Esophagus (tissue), 2 donors: ENCODE results near the gene EPB41L2. TPM values are rescaled to one million over a fixed set of nuclear protein-coding genes. Genes with fewer than 3 reads are reported as not detected.

Experiments
- H3K27ac ChIP-seq, 2 donors: one replicate each; pipeline ENCODE4 v1.5.1; 2013; ENCODE audit warnings: low read depth in 2 of 2, mild to moderate bottlenecking in 2 of 2, inconsistent platforms in 1 of 2, low read length in 1 of 2, moderate library complexity in 1 of 2
- H3K27me3 ChIP-seq, 2 donors: one replicate each; pipeline ENCODE4 v1.6.1; 2013; ENCODE audit warnings: low read length in 2 of 2, control low read depth in 1 of 2, mild to moderate bottlenecking in 1 of 2; ENCODE audit not compliant: insufficient read depth in 2 of 2, control insufficient read depth in 1 of 2
- H3K36me3 ChIP-seq, 2 donors: one replicate each; pipeline ENCODE4 v1.6.1; 2013; ENCODE audit warnings: low read length in 1 of 2; ENCODE audit not compliant: control insufficient read depth in 2 of 2, insufficient read depth in 2 of 2
- H3K4me1 ChIP-seq, 2 donors: one replicate each; pipeline ENCODE4 v1.6.1; 2013; ENCODE audit warnings: low read length in 1 of 2; ENCODE audit not compliant: control insufficient read depth in 2 of 2, insufficient read depth in 2 of 2
- H3K4me3 ChIP-seq, 2 donors: one replicate each; pipeline ENCODE4 v1.5.1; 2013; ENCODE audit warnings: low read length in 2 of 2, mild to moderate bottlenecking in 2 of 2, low read depth in 1 of 2, moderate library complexity in 1 of 2
- H3K9me3 ChIP-seq, 2 donors: one replicate each; pipeline ENCODE4 v1.6.1; 2013; ENCODE audit warnings: mild to moderate bottlenecking in 2 of 2, low read depth in 1 of 2, low read length in 1 of 2, moderate library complexity in 1 of 2; ENCODE audit not compliant: control insufficient read depth in 2 of 2, insufficient read depth in 1 of 2
- WGBS, 2 donors: extraction: QIAGEN DNeasy Blood & Tissue Kit; methylation state at CpG; one replicate each; pipeline ENCODE4 v1.1.7; 2013; 5-methylcytosine and 5-hydroxymethylcytosine counted together
- polyA plus RNA-seq, 2 donors: library from polyadenylated mRNA; stranded (reverse); fragments of 200-250 nt; gene quantifications; one replicate each; pipeline ENCODE4 v1.2.3, GENCODE V29; 2013
- donor health status: healthy with polysubstance abuse.
- donor health status: Bipolar disorder and iron deficiency.

Gene EPB41L2
- polyA plus RNA-seq, 2 donors = 6.7 to 7.8 TPM

DNA sequence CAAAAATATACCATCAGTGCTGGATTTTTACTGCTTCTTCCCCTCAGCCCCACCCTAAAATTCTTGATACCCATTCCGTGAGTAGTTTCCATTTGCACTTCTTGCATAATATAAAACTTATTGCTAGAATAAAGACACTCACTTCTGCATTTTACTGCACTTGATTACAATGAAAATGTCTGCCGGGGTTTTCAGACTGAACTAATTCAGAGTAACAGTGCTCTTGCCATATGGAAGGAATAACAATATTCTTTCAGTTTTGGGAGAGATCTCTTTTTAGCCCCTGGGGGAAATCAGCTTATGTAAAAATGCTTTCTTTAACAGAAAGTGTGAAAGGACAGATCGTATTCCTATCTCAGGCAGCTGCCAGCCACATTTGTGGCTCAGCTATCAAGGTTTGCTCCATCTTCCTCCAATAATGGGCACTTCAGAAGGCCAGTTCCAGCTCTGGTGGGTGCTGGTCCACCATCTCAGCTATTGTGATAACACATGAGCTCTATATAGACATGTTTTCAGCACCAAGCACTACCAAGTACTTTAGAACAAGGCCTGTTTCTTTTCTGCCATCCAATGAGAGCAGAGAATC lies 226.9 kb downstream of the EPB41L2 start:
- no peaks in the 10 kb centered on the region for H3K27me3 ChIP-seq
- WGBS, 2 donors = 73 to 76% methylated on average over 3 of the region's 3 CpGs
- H3K27ac ChIP-seq = no peak overlapping the region
- H3K4me3 ChIP-seq = no peak overlapping the region
- H3K36me3 ChIP-seq = peaks cover 0 to 3% of the 10 kb centered on the region in 2 donors
- H3K9me3 ChIP-seq = no peaks in the 10 kb centered on the region
- no peaks in the 10 kb centered on the region for H3K4me1 ChIP-seq

DNA sequence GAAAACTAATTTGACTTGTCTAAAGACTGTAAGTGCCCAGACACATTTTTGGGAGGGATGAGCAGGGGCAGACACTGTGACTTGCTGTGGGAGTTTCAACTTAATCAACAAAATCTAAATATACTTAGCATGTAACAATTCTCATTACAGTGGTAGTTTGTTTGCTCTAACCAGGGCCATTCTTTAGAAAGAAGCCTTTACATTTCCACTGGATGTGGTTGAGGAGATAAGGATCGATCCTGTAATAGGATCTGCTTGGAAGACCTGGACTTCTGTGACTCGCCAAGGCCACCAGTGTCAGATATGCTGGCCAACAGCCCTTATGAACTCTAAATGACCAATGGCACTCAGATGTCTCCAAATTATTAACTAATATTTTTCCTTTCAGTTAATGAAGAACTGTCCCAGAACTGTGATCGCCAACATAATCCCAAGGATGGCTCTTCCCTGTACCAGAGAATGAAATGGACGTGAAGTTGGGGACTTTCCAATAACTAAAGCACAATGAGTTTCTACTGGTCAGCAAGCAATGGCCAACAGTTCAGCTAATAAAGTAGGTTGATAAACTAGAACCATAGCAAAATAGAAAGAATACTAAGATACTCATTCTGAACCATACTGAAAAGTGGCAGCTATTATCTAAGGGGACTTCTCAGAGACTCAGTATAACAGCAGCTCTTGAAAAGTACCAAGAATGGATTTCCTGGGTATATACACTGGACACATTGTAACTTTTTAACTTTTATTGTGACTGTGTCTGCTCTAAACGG lies 228.4 kb downstream of the EPB41L2 start:
- no peak overlapping the region for H3K4me3 ChIP-seq
- H3K27me3 ChIP-seq = no peaks in the 10 kb centered on the region
- 88 to 93% methylated on average over 5 of the region's 5 CpGs for WGBS, 2 donors
- H3K4me1 ChIP-seq = no peaks in the 10 kb centered on the region
- no peaks in the 10 kb centered on the region for H3K9me3 ChIP-seq
- no peak overlapping the region for H3K27ac ChIP-seq
- peaks cover 0 to 3% of the 10 kb centered on the region in 2 donors for H3K36me3 ChIP-seq

DNA sequence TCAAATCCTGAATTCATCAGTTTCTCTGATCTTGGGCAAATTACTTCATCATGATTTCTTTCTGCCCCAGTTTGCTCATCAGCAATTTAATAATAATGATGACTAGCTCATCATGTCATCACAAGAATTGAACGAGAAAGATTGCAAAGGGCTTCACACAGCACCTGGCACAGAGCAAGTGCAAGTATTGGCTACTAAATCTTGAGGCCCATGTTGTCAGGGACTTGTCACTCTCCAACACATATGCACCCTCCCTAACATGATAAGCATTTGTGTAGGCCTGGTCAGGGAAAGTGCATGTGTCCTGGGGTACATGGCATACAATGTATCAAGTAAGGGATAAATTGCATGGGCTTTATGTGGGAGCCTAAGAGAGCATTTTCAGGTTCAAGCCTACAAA lies 229.5 kb downstream of the EPB41L2 start:
- Histone ChIP-seq H3K36me3 (peaks cover 0 to 3% of the 10 kb centered on the region in 2 donors), H3K27ac (no peak overlapping the region), H3K9me3 (no peaks in the 10 kb centered on the region), H3K4me1 (no peaks in the 10 kb centered on the region), H3K4me3 (no peak overlapping the region), H3K27me3 (no peaks in the 10 kb centered on the region)
- WGBS, 2 donors = 36 to 63% methylated on average over 1 of the region's 1 CpG

DNA sequence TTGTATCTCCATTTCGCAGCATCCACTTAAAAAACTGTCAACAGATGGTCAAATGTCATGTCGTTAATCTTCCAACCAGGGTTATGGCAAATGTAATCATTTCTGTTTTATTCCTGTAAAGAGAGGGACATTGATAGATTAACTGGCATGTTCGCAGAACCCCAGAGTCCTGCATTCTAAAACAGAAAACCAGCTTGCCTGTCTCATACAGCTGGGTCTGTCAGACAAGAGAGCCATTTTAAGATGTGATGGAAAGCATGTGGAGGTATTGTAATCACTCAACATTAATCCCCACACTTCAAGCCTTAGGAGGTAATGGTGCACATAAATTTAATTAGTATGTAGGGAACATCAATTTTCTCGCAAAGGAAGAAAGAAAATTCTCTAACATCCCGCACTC lies 231.4 kb downstream of the EPB41L2 start:
- 86 to 87% methylated on average over 5 of the region's 5 CpGs for WGBS, 2 donors
- Histone ChIP-seq H3K27ac (no peak overlapping the region), H3K4me3 (no peak overlapping the region), H3K27me3 (no peaks in the 10 kb centered on the region), H3K4me1 (no peaks in the 10 kb centered on the region), H3K36me3 (peaks cover 0 to 3% of the 10 kb centered on the region in 2 donors), H3K9me3 (no peaks in the 10 kb centered on the region)

DNA sequence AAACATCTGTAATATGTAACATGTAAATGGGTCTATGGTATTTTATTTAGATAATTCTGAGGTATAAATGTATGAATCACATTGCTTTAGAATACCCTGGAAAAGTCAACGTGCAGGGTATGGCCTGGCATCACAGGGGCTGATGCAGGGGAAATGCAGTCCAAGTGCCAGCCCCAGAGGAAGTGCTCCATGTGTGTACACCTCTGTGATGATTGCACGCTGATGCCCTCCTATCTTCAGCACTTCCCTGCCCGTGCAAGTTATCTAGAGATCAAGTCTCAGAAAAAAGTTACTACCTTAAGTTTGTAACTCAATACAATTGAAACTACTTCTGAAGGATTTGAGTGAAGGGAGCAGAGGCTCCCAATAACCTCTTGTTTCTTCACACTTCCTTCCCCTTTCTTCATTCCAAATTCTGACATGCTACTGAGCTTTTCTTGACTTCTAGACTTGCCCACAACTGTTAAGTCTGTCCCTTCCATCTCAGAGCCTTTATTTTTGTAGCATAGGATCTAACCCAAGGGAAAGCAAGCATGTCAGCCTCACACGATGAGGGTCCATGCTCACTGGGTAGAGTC lies 233.6 kb downstream of the EPB41L2 start:
- Histone ChIP-seq H3K4me3 (no peak overlapping the region), H3K27ac (no peak overlapping the region), H3K36me3 (no peaks in the 10 kb centered on the region), H3K4me1 (no peaks in the 10 kb centered on the region), H3K9me3 (no peaks in the 10 kb centered on the region), H3K27me3 (no peaks in the 10 kb centered on the region)
- 70 to 75% methylated on average over 4 of the region's 4 CpGs for WGBS, 2 donors

DNA sequence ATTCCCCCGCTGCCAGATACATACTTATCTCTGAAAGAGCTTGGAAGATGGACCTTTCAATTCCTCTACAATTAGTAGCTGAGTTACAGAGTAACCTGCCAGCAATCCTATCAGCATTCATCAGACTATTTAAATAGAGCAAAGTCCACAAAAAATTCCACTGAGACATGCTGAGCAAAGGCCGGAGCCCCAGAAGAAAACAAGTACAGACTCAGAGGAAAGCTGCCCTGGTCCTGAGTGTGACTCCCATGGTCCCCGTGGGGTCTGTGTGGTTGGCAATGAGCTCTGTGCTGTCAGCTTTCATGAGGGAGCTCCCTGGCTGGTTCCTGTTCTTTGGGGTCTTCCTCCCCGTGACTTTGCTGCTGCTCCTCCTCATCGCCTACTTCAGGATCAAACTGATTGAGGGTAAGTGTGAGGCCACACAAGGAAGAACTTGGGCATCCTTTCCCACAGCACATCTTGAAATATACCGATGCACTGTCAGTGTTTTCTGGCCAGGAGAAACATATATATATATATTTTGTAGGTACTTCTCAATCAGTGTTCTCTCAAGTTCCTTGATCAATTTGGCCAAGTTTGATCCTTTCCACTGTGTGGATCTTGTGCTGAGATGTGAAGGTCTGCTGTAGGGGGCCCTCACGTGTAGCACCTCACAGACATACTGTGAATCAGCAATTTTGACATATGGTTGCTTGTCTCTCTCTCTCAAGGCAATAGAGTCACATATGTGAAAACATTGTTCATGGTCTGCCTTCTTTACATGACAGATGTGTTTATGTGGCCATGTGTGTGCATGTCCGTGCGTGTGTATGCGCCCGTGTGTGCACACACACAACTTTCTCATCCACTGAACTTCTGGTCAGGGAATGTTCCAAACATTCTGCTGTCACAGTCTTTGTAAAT lies 235.5 kb downstream of the EPB41L2 start, which contains the start of gene SMLR1:
TSS of gene SMLR1 (plus strand) at position 160 of the 903 bp plus-strand sequence. CDS start at position 168, 8 bp downstream.
- WGBS, 2 donors = 61 to 74% methylated on average over 11 of the region's 11 CpGs
- no peaks in the 10 kb centered on the region for H3K9me3 ChIP-seq
- H3K4me1 ChIP-seq = no peaks in the 10 kb centered on the region
- no peaks in the 10 kb centered on the region for H3K27me3 ChIP-seq
- H3K4me3 ChIP-seq = no peak within 1 kb of the TSS
- no peak within 1 kb of the TSS for H3K27ac ChIP-seq
- no peaks in the 10 kb centered on the region for H3K36me3 ChIP-seq

DNA sequence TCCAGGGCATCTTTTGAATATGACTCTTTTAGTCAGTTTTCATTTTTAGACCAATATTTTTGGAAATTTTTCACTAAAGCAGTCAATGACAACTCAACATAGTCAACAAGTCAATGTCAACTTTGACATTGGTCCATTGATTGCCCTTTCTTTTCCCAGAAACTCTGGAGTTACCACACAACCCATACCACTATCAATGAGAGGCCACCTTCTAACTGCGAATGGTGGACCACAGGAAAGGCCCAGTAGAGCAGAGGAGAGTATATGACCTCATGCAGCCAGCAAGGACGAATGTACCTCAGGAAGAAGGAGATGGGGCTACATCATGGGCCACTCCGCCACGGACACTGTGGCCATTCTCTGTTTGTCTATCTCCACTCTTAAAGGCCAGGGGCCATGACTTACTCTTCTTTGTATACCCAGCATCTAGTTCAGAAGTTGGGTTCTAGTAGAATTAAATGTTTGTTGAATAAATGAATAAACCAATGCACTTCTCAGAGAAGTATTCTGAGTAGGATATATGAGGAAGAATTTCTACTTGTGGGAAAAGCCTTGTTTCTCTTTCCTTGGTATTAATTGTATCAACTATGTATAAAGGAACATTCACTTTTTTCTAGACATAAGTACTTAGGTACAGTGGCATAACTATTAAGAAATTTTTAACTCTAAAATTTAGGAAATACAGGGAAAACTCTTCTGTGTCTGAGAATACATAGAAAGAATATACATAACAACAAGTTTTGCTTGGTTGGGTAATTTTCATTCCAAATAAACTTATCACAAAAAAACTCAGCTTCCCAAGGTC lies 236.4 kb downstream of the EPB41L2 start:
- 89 to 93% methylated on average over 4 of the region's 4 CpGs for WGBS, 2 donors
- Histone ChIP-seq H3K36me3 (no peaks in the 10 kb centered on the region), H3K4me1 (no peaks in the 10 kb centered on the region), H3K9me3 (no peaks in the 10 kb centered on the region), H3K27ac (no peak overlapping the region), H3K27me3 (no peaks in the 10 kb centered on the region), H3K4me3 (no peak overlapping the region)

DNA sequence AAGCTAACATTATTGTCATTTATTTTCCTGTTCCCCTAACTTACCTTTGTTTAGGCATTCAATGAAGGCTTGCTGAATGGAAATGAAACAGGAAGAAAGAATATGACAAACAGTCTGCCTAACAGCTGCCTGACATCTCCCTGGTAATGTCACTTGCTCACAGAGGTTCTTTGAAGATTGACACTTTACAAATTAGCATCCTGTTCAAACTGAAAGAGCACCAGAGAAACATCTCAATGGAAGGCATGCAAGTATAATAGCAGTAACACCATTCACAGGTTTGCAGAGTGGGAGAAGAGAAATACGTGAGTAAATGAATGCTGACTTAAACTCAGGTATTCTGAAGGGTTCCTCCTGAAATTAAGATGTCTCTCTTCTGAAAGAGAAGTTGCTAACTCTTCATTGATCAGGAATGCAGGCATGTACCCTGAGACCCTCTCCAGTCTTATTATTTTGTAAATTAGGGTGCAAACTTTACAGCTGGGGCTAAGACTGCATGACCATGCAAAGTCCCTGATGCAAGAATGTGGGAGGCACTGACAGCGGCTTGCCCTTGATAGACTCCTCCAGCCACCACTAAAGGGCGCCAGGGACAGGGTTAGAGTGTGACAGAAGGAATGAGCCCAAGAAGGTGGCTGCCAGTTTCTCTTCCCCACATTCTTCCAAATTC lies 237.1 kb downstream of the EPB41L2 start:
- no peak overlapping the region for H3K27ac ChIP-seq
- 86 to 88% methylated on average over 3 of the region's 3 CpGs for WGBS, 2 donors
- no peaks in the 10 kb centered on the region for H3K27me3 ChIP-seq
- H3K9me3 ChIP-seq = no peaks in the 10 kb centered on the region
- no peak overlapping the region for H3K4me3 ChIP-seq
- no peaks in the 10 kb centered on the region for H3K4me1 ChIP-seq
- no peaks in the 10 kb centered on the region for H3K36me3 ChIP-seq
